Esophagus squamous epithelium (tissue), 5 donors: ENCODE measurements around the gene CAMK4. TPM values are rescaled to one million over a fixed set of nuclear protein-coding genes. Genes with fewer than 3 reads are reported as not detected.

ENCODE experiments used
- DNase-seq: peaks from one replicate; lab custom pipeline; 2025; lab: John Stamatoyannopoulos, UW
- H3K27ac ChIP-seq, 4 donors: fragments of 200-600 bp; sonication (generic); one replicate each; pipeline ENCODE4 v1.5.1; 2016 to 2019; ENCODE audit warnings: mild to moderate bottlenecking in 1 of 4
- H3K27me3 ChIP-seq, 4 donors: fragments of 200-600 bp; sonication (generic); 1 replicate in 3 of 4; 2 replicates in 1 of 4; pipeline versions ENCODE4 v1.5.1 to v1.6.0; 2017 to 2021; ENCODE audit warnings: antibody characterized with exemption in 1 of 4
- H3K36me3 ChIP-seq, 3 donors: fragments of 200-600 bp; sonication (generic); one replicate each; pipeline ENCODE4 v1.5.1; 2016 to 2019
- H3K4me1 ChIP-seq, 3 donors: fragments of 200-600 bp; sonication (generic); one replicate each; pipeline ENCODE4 v1.5.1; 2017 to 2019
- H3K4me3 ChIP-seq, 4 donors: fragments of 200-600 bp; sonication (generic); 1 replicate in 3 of 4; 2 replicates in 1 of 4; pipeline ENCODE4 v1.5.1; 2016 to 2019; ENCODE audit warnings: mild to moderate bottlenecking in 2 of 4, moderate library complexity in 1 of 4
- H3K9me3 ChIP-seq, 3 donors: fragments of 200-600 bp; sonication (generic); one replicate each; pipeline ENCODE4 v1.5.1; 2016 to 2019
- CTCF ChIP-seq, 6 experiments: fragments of 450-650 bp in 4 of 6; fragments of 200-600 bp in 2 of 6; sonication (generic) in 2 of 6; IDR thresholded peaks; one replicate each; pipeline ENCODE4 v1.5.1; 2016 to 2019; ENCODE audit warnings: antibody characterized with exemption in 6 of 6, mild to moderate bottlenecking in 4 of 6, moderate library complexity in 4 of 6
- POLR2A ChIP-seq, 4 donors: fragments of 450-650 bp; IDR thresholded peaks; one replicate each; pipeline ENCODE4 v1.6.1; 2017; ENCODE audit warnings: antibody characterized with exemption in 4 of 4, mild to moderate bottlenecking in 4 of 4, moderate library complexity in 3 of 4
- WGBS, 2 donors: methylation state at CpG; one replicate each; pipeline ENCODE4 v1.1.5; 2018; 5-methylcytosine and 5-hydroxymethylcytosine counted together
- intact Hi-C: fragments of 100-400 bp; cut with DNase I; formaldehyde crosslinking; loops from one replicate; pipeline ENCODE4 v1.15.0; 2022
- total RNA-seq, 4 donors: library from RNA; depleted of rRNA; stranded (reverse); fragments of >200 nt; gene quantifications; one replicate each; pipeline ENCODE4 v1.1.0, GENCODE V29; 2016
- donor health status: DM: yes; HTN: yes; CAD: no.

CAMK4 gene
- total RNA-seq, 4 donors from 2014 or later, result 1.5 to 3.2 (median 2.6) TPM

GRCh38 chr5:111488353-111488752 is 264.2 kb downstream of the CAMK4 start:
- TF ChIP-seq CTCF (IDR thresholded peaks at IDR 0.05), result no peak
- TF ChIP-seq POLR2A (IDR thresholded peaks at IDR 0.05), result no peak
- no peaks in the 10 kb centered on the region for H3K36me3 ChIP-seq
- H3K9me3 ChIP-seq, result no peaks in the 10 kb centered on the region
- H3K27me3 ChIP-seq, result no peaks in the 10 kb centered on the region
- no peak for DNase-seq
- H3K27ac ChIP-seq, result no peak overlapping the region
- no peak overlapping the region for H3K4me3 ChIP-seq
- no peaks in the 10 kb centered on the region for H3K4me1 ChIP-seq
- intact Hi-C loops, result no loop called here

DNA sequence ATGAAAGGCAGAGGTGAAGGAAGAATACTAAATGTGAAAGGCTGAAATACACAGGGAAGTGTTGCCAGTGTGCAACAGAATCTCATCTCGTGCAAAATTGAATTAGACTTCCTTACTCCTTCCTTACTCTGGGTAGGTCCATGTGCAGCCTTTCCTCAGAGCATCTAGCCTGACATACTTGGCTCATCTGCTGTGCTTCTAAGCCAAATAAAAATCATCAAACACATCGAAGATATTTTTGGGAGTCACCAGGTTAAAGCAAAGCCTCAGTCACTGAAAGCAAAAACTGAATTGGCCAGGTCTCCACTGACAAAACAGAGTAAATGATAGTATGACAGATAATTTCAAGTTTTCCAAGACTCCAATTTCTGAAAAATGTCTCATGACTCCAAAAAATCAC is 268.8 kb downstream of the CAMK4 start:
- intact Hi-C loops, result no loop called here
- no peaks in the 10 kb centered on the region for H3K27me3 ChIP-seq
- no peaks in the 10 kb centered on the region for H3K9me3 ChIP-seq
- TF ChIP-seq POLR2A (IDR thresholded peaks at IDR 0.05), result no peak
- no peak for TF ChIP-seq CTCF (IDR thresholded peaks at IDR 0.05)
- H3K4me1 ChIP-seq, result peaks cover 0 to 7% (median 5%) of the 10 kb centered on the region in 3 donors
- 55 to 63% methylated on average over 2 of the region's 2 CpGs for WGBS, 2 donors
- DNase-seq, result no peak
- no peak overlapping the region for H3K4me3 ChIP-seq
- H3K36me3 ChIP-seq, result no peaks in the 10 kb centered on the region
- no peak overlapping the region for H3K27ac ChIP-seq

GRCh38 chr5:111494355-111494999 is 270.3 kb downstream of the CAMK4 start:
- H3K27me3 ChIP-seq, result no peaks in the 10 kb centered on the region
- no peaks in the 10 kb centered on the region for H3K9me3 ChIP-seq
- H3K4me1 ChIP-seq, result peaks cover 0 to 7% (median 5%) of the 10 kb centered on the region in 3 donors
- no peak for DNase-seq
- WGBS, 2 donors, result 43 to 53% methylated on average over 2 of the region's 2 CpGs
- intact Hi-C loops, result no loop called here
- no peak overlapping the region for H3K27ac ChIP-seq
- peaks cover 0 to 11% (median 0%) of the 10 kb centered on the region in 3 donors for H3K36me3 ChIP-seq
- TF ChIP-seq CTCF (IDR thresholded peaks at IDR 0.05), result no peak
- no peak for TF ChIP-seq POLR2A (IDR thresholded peaks at IDR 0.05)
- no peak overlapping the region for H3K4me3 ChIP-seq

GRCh38 chr5:111495159-111495558 is 271.0 kb downstream of the CAMK4 start:
- H3K4me1 ChIP-seq, result peaks cover 0 to 7% (median 5%) of the 10 kb centered on the region in 3 donors
- H3K27ac ChIP-seq, result no peak overlapping the region
- no peak for TF ChIP-seq POLR2A (IDR thresholded peaks at IDR 0.05)
- TF ChIP-seq CTCF (IDR thresholded peaks at IDR 0.05), result no peak
- no peaks in the 10 kb centered on the region for H3K9me3 ChIP-seq
- intact Hi-C loops, result no loop called here
- WGBS, 2 donors, result 85 to 90% methylated on average over 1 of the region's 1 CpG
- no peak overlapping the region for H3K4me3 ChIP-seq
- H3K27me3 ChIP-seq, result no peaks in the 10 kb centered on the region
- no peak for DNase-seq
- peaks cover 0 to 17% (median 0%) of the 10 kb centered on the region in 3 donors for H3K36me3 ChIP-seq

- Histone ChIP-seq H3K27ac (no peak overlapping the region), H3K36me3 (peaks cover 0 to 34% (median 0%) of the 10 kb centered on the region in 3 donors), H3K4me1 (peaks cover 0 to 7% (median 5%) of the 10 kb centered on the region in 3 donors), H3K4me3 (no peak overlapping the region), H3K27me3 (no peaks in the 10 kb centered on the region), H3K9me3 (no peaks in the 10 kb centered on the region)
- no peak for TF ChIP-seq POLR2A (IDR thresholded peaks at IDR 0.05)
- 44 to 88% methylated on average over 1 of the region's 1 CpG for WGBS, 2 donors
- DNase-seq, result no peak
- intact Hi-C loops, result no loop called here
These were observed 274.2 kb downstream of the CAMK4 start for GRCh38 chr5:111498346-111498745.
